ENCODE results near the gene AAK1.
A peak's percentile ranks its signal among the peaks of the same experiment; 100 is the strongest.
"Not testable (repeated sequence)": the region's sequence is repeated elsewhere in the genome, so short reads cannot be mapped to it uniquely, and the experiment has no call there.

Gene AAK1

DNA sequence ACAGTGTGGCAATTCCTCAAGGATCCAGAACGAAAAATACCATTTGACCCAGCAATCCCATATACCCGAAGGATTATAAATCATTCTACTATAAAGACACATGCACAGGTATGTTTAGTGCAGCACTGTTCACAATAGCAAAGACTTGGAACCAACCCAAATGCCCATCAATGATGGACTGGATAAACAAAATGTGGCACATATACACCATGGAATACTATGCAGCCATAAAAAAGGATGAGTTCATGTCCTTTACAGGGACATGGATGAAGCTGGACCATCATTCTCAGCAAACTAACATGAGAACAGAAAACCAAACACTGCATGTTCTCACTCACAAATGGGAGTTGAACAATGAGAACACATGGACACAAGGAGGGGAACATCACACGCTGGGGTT, 29.6 kb upstream of the AAK1 start:
- not testable (repeated sequence) for H3K36me3 Mint-ChIP-seq (ENCODE audit: low read depth); H3K4me3 Mint-ChIP-seq; H3K27ac Mint-ChIP-seq; H3K27me3 Mint-ChIP-seq (ENCODE audit: low read depth); DNase-seq (ENCODE audit: low spot score)
- peaks cover 30% of the 10 kb centered on the region for H3K4me1 Mint-ChIP-seq (ENCODE audit: low read depth)
- peaks cover 12% of the 10 kb centered on the region for H3K9me3 Mint-ChIP-seq

DNA sequence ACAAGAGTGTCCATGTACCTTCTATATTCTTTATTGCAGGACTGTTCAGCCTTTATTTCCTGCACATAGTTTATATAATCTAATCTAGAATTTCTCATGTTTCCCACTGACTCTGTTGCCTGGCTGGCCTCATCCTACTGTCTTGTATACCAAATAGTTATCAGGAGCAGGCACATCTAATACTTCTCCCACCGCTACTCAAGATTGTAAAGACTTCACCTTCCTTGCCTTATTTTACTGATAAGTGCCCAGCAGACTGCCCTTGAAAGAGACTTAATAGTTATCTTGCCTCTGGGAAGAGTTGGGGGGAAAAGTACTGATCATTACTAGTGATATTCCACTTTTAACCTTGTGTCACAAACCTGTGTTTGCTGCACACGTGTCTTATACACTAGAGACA, 26.1 kb upstream of the AAK1 start:
- Mint-ChIP-seq H3K36me3 (ENCODE audit: low read depth) (peaks cover 6% of the 10 kb centered on the region), H3K9me3 (peaks cover 9% of the 10 kb centered on the region), H3K4me3 (no peak overlapping the region), H3K27me3 (ENCODE audit: low read depth) (no peaks in the 10 kb centered on the region), H3K27ac (no peak overlapping the region), H3K4me1 (ENCODE audit: low read depth) (peaks cover 22% of the 10 kb centered on the region)
- no peak for DNase-seq (ENCODE audit: low spot score)

DNA sequence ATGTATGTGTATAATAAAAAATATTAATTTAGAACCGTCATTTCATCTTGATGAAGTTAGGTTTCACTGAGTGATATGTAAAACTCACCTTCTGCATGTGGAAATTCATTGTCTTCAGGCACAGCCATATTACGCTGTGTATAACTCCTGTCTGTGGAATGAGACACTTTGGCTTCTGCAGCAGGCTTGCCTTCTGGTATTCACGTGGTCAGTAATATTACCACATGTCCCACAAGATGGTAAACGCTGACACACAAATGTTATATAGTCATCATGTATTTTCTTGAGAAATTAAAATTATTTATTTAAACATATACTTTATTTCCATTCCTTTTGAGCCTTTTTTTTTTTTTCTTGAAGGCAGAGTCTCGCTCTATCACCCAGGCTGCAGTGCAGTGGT, 25.1 kb upstream of the AAK1 start:
- Mint-ChIP-seq H3K27me3 (ENCODE audit: low read depth) (no peaks in the 10 kb centered on the region), H3K4me3 (no peak overlapping the region), H3K9me3 (peaks cover 19% of the 10 kb centered on the region), H3K36me3 (ENCODE audit: low read depth) (peaks cover 11% of the 10 kb centered on the region), H3K4me1 (ENCODE audit: low read depth) (peaks cover 16% of the 10 kb centered on the region), H3K27ac (no peak overlapping the region)
- no peak for DNase-seq (ENCODE audit: low spot score)

DNA sequence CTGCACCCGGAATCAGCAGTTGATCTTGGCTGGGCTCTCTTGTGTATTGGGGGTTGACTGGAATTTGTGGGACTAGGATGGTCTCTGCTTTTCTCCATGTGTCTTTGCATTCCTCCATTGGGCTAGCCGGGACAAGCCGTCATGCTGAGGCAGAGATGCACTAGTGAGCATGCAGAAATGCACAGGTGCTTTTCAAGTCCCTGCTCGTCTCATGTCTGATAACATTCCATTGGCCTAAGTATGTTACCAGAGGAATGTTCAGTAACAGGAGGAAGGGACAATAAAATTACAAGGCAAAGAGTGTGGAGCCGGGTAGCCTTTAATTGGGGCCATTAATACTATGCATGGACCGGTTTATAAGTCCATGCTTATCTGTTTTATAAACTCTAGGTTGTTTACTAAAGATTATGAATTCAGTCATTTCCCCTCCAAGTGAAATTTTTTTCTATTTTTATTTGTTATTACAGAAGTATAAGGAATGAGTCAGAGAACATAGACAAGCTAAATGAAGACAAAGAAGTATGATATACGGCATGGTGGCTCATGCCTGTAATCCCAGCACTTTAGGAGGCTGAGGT, 24.4 kb upstream of the AAK1 start:
- Mint-ChIP-seq H3K27ac (no peak overlapping the region), H3K4me1 (ENCODE audit: low read depth) (peaks cover 16% of the 10 kb centered on the region), H3K27me3 (ENCODE audit: low read depth) (no peaks in the 10 kb centered on the region), H3K36me3 (ENCODE audit: low read depth) (peaks cover 15% of the 10 kb centered on the region), H3K4me3 (no peak overlapping the region), H3K9me3 (peaks cover 22% of the 10 kb centered on the region)
- DNase-seq (ENCODE audit: low spot score), result no peak

DNA sequence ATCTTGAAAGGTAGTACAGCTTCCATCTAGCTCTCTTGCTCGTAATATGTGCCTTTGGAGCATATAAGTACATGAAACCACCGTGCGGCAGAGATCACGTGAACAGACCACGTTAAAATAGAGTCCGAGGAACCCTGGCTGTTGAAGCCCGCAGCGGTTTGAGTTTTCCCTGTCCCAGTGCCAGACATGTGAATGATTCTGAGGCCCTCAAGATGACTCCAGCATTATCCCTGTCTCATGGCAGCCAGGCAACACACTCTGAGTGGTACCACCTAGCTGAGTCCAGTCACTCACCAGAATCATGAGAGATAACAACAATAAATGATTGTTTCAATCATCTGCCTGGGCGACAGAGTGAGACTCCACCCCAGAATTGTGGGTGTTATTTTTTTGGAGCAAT, 21.6 kb upstream of the AAK1 start:
- Mint-ChIP-seq H3K36me3 (ENCODE audit: low read depth) (peaks cover 10% of the 10 kb centered on the region), H3K27me3 (ENCODE audit: low read depth) (no peaks in the 10 kb centered on the region), H3K9me3 (peaks cover 17% of the 10 kb centered on the region), H3K27ac (no peak overlapping the region), H3K4me3 (no peak overlapping the region), H3K4me1 (ENCODE audit: low read depth) (peaks cover 23% of the 10 kb centered on the region)
- no peak for DNase-seq (ENCODE audit: low spot score)

DNA sequence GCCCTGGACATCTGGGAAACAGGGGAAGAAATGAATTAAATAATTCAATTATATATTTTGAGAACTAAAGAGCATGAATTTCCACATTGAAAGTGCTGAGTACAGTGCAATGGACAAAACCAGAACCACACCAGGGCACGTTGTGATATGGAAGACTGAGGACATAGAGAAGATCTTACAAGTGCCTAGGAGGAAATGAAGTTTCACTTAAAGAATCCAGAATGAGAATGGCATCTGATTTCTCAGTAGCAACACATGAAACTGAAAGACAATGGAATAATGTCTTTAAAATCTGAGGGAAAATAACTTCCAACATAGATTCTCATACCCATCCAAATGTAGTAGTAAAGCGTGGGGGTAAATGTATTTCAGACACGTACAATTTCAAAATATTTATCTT, 20.3 kb upstream of the AAK1 start:
- Mint-ChIP-seq H3K4me1 (ENCODE audit: low read depth) (peaks cover 25% of the 10 kb centered on the region), H3K27me3 (ENCODE audit: low read depth) (no peaks in the 10 kb centered on the region), H3K9me3 (peaks cover 17% of the 10 kb centered on the region), H3K27ac (no peak overlapping the region), H3K36me3 (ENCODE audit: low read depth) (peaks cover 10% of the 10 kb centered on the region), H3K4me3 (no peak overlapping the region)
- DNase-seq (ENCODE audit: low spot score), result no peak

DNA sequence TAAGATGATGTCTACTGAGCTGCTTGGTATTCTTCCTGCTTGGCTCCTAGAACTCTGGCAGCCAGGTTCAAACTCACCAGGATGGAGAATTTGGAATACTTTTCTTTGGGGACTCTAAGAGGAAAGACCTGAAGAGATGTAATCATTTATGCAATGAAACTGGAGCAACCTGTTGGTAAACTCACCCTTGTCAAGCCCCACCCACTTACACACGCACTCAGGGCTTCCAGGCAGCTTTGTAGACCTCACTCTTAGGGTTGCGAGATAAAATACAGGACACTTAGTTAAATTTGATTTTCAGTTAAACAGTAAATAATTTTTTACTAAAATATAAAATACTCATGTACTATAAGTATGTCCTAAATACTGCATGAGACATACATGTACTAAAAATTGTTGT, 19.0 kb upstream of the AAK1 start:
- peaks cover 17% of the 10 kb centered on the region for H3K9me3 Mint-ChIP-seq
- not testable (repeated sequence) for H3K36me3 Mint-ChIP-seq (ENCODE audit: low read depth); H3K27me3 Mint-ChIP-seq (ENCODE audit: low read depth)

DNA sequence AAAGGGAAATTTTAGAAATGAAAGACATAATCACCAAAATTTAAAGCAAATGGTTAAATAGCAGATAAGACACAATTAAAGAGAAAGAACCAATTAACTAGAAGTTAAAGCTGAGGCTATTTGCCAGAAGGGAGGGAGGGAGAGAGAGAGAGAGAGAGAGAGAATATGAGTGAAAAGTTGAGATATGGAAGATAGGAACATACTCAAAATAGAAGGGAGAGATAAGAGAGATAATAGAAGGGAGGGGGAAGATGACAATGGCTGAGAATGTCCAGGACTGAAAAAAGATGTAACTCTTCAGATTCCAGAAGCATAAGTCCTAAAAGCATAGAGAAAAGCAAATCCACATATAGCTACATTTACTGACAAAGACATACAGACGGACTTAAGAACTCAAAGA, 17.1 kb upstream of the AAK1 start:
- Mint-ChIP-seq H3K36me3 (ENCODE audit: low read depth) (peaks cover 10% of the 10 kb centered on the region), H3K9me3 (peaks cover 17% of the 10 kb centered on the region), H3K4me3 (no peak overlapping the region), H3K27me3 (ENCODE audit: low read depth) (no peaks in the 10 kb centered on the region), H3K27ac (peak overlapping the region; percentile 0), H3K4me1 (ENCODE audit: low read depth) (peaks cover 19% of the 10 kb centered on the region)
- DNase-seq (ENCODE audit: low spot score), result no peak

More for the DNA sequence above, 19.0 kb upstream of the AAK1 start:
- DNase-seq (ENCODE audit: low spot score); H3K4me3 Mint-ChIP-seq; H3K27ac Mint-ChIP-seq: not testable (repeated sequence)
- peaks cover 22% of the 10 kb centered on the region for H3K4me1 Mint-ChIP-seq (ENCODE audit: low read depth)

DNA sequence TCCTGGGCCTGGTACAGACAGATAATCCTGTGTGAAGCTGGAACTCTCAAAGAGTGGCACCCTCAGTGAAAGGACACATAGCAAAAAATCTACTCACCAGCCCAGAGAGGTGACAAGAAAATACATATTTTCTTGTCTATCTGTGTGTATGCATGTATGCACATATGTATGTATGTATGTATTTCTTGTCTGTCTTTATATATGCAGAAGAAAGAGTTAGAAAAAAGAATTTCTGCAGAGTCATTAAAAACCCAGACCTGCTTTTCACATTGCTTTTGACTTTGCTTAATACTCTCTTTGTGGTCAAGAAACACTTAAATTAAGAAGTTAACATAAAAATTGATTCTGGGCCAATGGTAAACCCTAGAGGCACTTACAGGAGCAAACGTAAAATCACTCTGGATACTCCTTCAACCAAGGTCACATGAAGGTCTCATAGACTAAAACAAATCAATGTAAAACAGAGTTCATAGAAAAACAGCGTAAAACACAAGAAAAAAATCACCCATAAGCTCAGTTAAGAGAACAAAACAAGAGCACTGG, 16.5 kb upstream of the AAK1 start:
- Mint-ChIP-seq H3K27me3 (ENCODE audit: low read depth) (no peaks in the 10 kb centered on the region), H3K4me1 (ENCODE audit: low read depth) (peaks cover 24% of the 10 kb centered on the region), H3K4me3 (no peak overlapping the region), H3K27ac (no peak overlapping the region), H3K36me3 (ENCODE audit: low read depth) (peaks cover 12% of the 10 kb centered on the region), H3K9me3 (peaks cover 17% of the 10 kb centered on the region)
- no peak for DNase-seq (ENCODE audit: low spot score)

DNA sequence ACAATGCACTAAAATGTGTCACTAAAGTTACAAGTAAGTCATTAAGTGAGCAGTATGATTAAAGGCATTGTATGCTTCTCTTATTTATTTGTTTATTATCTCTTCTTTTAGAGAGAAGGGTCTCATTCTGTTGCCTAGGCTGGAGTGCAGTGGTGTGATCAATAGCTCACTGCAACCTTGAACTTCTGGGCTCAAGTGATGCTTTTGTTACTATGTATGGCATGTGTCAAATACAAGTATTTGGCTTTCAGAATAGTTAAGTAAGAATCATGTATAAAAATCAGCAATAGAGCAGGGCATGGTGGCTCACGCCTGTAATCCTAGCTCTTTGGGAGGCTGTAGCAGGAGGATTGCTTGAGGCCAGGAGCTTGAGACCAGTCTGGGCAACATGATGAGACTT, 15.8 kb upstream of the AAK1 start:
- peaks cover 13% of the 10 kb centered on the region for H3K9me3 Mint-ChIP-seq
- no peaks in the 10 kb centered on the region for H3K27me3 Mint-ChIP-seq (ENCODE audit: low read depth)
- no peak overlapping the region for H3K27ac Mint-ChIP-seq
- peaks cover 28% of the 10 kb centered on the region for H3K4me1 Mint-ChIP-seq (ENCODE audit: low read depth)
- H3K36me3 Mint-ChIP-seq (ENCODE audit: low read depth), result peaks cover 14% of the 10 kb centered on the region
- DNase-seq (ENCODE audit: low spot score), result no peak
- H3K4me3 Mint-ChIP-seq, result no peak overlapping the region

DNA sequence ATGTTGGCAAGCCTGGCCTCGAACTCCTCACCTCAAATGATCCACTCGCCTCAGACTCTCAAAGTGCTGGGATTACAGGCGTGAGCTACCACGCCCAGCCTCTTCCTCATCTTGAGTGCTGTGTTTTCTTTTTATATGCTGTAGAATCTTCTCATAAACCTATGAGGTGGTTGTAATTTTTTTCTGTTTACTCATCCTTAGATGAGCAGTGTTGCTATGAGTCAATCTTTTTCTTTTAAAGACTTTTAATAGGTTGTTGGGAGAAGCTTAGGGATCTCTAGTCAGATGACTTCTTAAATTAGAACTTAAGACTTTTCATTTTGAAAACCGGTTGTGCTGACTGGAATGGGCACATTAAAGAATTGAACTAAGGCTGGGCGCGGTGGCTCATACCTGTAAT, 8.7 kb upstream of the AAK1 start:
- Mint-ChIP-seq H3K4me3 (peak overlapping the region; percentile 6), H3K27ac (peak overlapping the region; percentile 66), H3K4me1 (ENCODE audit: low read depth) (peaks cover 50% of the 10 kb centered on the region), H3K36me3 (ENCODE audit: low read depth) (peaks cover 5% of the 10 kb centered on the region), H3K9me3 (no peaks in the 10 kb centered on the region), H3K27me3 (ENCODE audit: low read depth) (no peaks in the 10 kb centered on the region)
- DNase-seq (ENCODE audit: low spot score), result no peak

DNA sequence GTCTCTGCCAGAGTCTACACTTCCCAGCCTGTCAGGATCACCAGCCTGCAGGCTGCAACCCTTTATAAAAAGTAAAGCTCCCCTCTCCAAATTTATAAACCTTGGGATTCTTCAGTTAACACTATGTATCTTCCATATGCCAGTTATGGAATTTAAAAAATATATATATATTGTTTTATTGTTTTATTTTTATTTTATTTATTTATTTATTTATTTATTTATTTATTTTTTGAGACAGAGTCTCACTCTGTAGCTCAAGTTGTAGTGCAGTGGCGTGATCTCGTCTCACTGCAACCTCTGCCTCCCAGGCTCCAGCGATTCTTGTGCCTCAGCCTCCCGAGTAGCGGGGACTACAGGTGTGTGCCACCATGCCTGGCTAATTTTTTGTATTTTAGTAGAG, 3.7 kb upstream of the AAK1 start:
- not testable (repeated sequence) for H3K36me3 Mint-ChIP-seq (ENCODE audit: low read depth); DNase-seq (ENCODE audit: low spot score); H3K9me3 Mint-ChIP-seq; H3K27me3 Mint-ChIP-seq (ENCODE audit: low read depth)
- H3K4me1 Mint-ChIP-seq (ENCODE audit: low read depth), result peaks cover 57% of the 10 kb centered on the region
- peak overlapping the region; percentile 89 for H3K4me3 Mint-ChIP-seq
- peak overlapping the region; percentile 96 for H3K27ac Mint-ChIP-seq

DNA sequence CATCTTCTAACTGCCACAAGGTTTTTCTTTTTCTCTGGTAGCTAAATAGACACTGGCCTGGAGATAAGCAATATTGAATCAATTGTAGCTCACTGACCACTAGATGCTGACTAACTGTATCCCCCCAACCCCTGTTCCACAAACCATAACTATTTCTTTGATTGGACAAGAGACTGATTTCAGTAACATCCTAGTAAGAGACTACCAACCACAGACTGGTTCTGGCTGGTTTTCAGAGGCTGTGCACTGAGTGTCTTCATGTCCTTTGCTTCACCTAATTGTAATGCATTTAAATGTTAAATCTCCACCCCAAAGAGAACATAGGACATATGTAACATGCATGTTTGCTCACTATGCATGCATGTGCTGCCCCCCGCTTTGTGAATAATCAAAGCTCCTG, 3.2 kb upstream of the AAK1 start:
- Mint-ChIP-seq H3K36me3 (ENCODE audit: low read depth) (peaks cover 8% of the 10 kb centered on the region), H3K4me1 (ENCODE audit: low read depth) (peaks cover 52% of the 10 kb centered on the region), H3K9me3 (peaks cover 6% of the 10 kb centered on the region), H3K4me3 (peak overlapping the region; percentile 89), H3K27ac (peak overlapping the region; percentile 96), H3K27me3 (ENCODE audit: low read depth) (no peaks in the 10 kb centered on the region)
- DNase-seq (ENCODE audit: low spot score), result no peak

DNA sequence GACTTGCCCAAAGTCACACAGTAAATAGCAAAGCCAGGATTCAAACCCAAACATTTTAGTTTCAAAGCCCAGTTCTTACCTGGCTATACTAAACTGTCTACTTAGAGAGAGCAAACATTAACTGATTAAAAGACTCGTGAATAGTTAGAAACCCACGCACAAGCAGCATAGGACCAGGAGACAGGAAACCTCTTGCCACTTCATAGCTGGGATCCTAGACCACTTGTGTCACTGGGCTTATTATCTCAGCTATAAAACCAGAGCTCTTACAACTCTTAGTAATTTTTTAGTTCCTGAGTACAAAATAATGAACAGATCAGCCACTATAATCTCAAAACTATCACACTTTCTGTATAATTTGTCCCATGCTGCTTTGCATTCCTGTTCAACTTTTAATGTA, 2.4 kb upstream of the AAK1 start:
- peaks cover 6% of the 10 kb centered on the region for H3K9me3 Mint-ChIP-seq
- peaks cover 15% of the 10 kb centered on the region for H3K36me3 Mint-ChIP-seq (ENCODE audit: low read depth)
- peak overlapping the region; percentile 89 for H3K4me3 Mint-ChIP-seq
- peak overlapping the region; percentile 96 for H3K27ac Mint-ChIP-seq
- H3K27me3 Mint-ChIP-seq (ENCODE audit: low read depth), result no peaks in the 10 kb centered on the region
- peak; percentile 35 for DNase-seq (ENCODE audit: low spot score)
- peaks cover 51% of the 10 kb centered on the region for H3K4me1 Mint-ChIP-seq (ENCODE audit: low read depth)

DNA sequence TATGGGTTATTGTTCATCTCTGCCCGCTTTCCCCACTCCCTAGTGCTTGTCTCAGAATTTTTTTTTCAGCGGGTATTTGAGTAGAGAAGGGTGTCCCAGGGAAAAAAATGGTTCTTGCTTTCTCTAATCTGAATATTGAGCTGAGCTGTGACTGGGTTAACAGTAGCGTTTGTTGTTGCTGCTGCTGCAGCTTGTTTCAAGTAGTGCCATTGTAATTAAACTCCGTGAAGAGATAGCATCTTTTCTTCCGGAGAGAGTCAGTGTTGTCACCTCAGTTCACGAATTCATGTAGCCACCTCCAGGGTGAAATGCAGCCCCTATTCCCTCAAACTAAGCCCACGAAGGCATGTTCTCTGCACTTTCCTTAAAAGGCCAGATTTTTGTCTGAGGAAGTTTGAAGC, 1.5 kb upstream of the AAK1 start:
- Mint-ChIP-seq H3K4me1 (ENCODE audit: low read depth) (peaks cover 51% of the 10 kb centered on the region), H3K9me3 (peaks cover 6% of the 10 kb centered on the region), H3K4me3 (peak overlapping the region; percentile 89), H3K27ac (peak overlapping the region; percentile 96), H3K36me3 (ENCODE audit: low read depth) (peaks cover 24% of the 10 kb centered on the region), H3K27me3 (ENCODE audit: low read depth) (no peaks in the 10 kb centered on the region)
- peak; percentile 55 for DNase-seq (ENCODE audit: low spot score)

Data from T-helper 2 cell treated with Interferon-gamma antibody and Interleukin-4, amounts not matched to agents 5 μg/mL and 100 μg/mL, for 36 hours (primary cell).